ENCODE data around the gene NIPAL1.
A peak's percentile ranks its signal among the peaks of the same experiment; 100 is the strongest.

Gene NIPAL1

GRCh38 chr4:48027653-48028052 lies 11.1 kb downstream of the NIPAL1 start:
- no peak for DNase-seq (ENCODE audit: low read depth)

- no peak for DNase-seq (ENCODE audit: low read depth)
Measured at GRCh38 chr4:48028696-48029095, 12.1 kb downstream of the NIPAL1 start.

GRCh38 chr4:48030470-48030869 lies 13.9 kb downstream of the NIPAL1 start:
- no peak for DNase-seq (ENCODE audit: low read depth)

- no peak for DNase-seq (ENCODE audit: low read depth)
Measured at GRCh38 chr4:48031802-48032525, 15.4 kb downstream of the NIPAL1 start.

GRCh38 chr4:48032721-48033120 lies 16.1 kb downstream of the NIPAL1 start:
- no peak for DNase-seq (ENCODE audit: low read depth)

- no peak for DNase-seq (ENCODE audit: low read depth)
Measured at GRCh38 chr4:48033412-48033811, 16.8 kb downstream of the NIPAL1 start.

- DNase-seq (ENCODE audit: low read depth), result peak; percentile 40
Measured at GRCh38 chr4:48033825-48034413, 17.3 kb downstream of the NIPAL1 start.

GRCh38 chr4:48035952-48036351 lies 19.4 kb downstream of the NIPAL1 start:
- no peak for DNase-seq (ENCODE audit: low read depth)

- no peak for DNase-seq (ENCODE audit: low read depth)
Measured at GRCh38 chr4:48037117-48037462, 20.5 kb downstream of the NIPAL1 start.

- no peak for DNase-seq (ENCODE audit: low read depth)
Measured at GRCh38 chr4:48038666-48039065, 22.1 kb downstream of the NIPAL1 start.

- no peak for DNase-seq (ENCODE audit: low read depth)
Measured at GRCh38 chr4:48039561-48039960, 23.0 kb downstream of the NIPAL1 start.

GRCh38 chr4:48041535-48042137 lies 25.1 kb downstream of the NIPAL1 start:
- DNase-seq (ENCODE audit: low read depth), result no peak

GRCh38 chr4:48042979-48043461 lies 26.4 kb downstream of the NIPAL1 start:
- DNase-seq (ENCODE audit: low read depth), result no peak

- no peak for DNase-seq (ENCODE audit: low read depth)
Measured at GRCh38 chr4:48043504-48043903, 26.9 kb downstream of the NIPAL1 start.

- no peak for DNase-seq (ENCODE audit: low read depth)
Measured at GRCh38 chr4:48044298-48044697, 27.7 kb downstream of the NIPAL1 start.

GRCh38 chr4:48046059-48046458 lies 29.5 kb downstream of the NIPAL1 start:
- DNase-seq (ENCODE audit: low read depth), result no peak

- DNase-seq (ENCODE audit: low read depth), result no peak
Measured at GRCh38 chr4:48047421-48047844, 30.9 kb downstream of the NIPAL1 start.

GRCh38 chr4:48047896-48048295 lies 31.3 kb downstream of the NIPAL1 start:
- no peak for DNase-seq (ENCODE audit: low read depth)

- no peak for DNase-seq (ENCODE audit: low read depth)
Measured at GRCh38 chr4:48049483-48049882, 32.9 kb downstream of the NIPAL1 start.

- no peak for DNase-seq (ENCODE audit: low read depth)
Measured at GRCh38 chr4:48051078-48051477, 34.5 kb downstream of the NIPAL1 start.

- DNase-seq (ENCODE audit: low read depth), result no peak
Measured at GRCh38 chr4:48058617-48059530, 42.3 kb downstream of the NIPAL1 start.

GRCh38 chr4:48064349-48064748 lies 47.8 kb downstream of the NIPAL1 start:
- no peak for DNase-seq (ENCODE audit: low read depth)
